Measurements from ENCODE around the gene VPS37B. TPM values are rescaled to one million over a fixed set of nuclear protein-coding genes. Genes with fewer than 3 reads are reported as not detected.

Gene VPS37B
- total RNA-seq: 45.9 and 46.4 TPM in 2 replicates
- 39.5 and 43.5 TPM in 2 replicates for polyA plus RNA-seq
- polyA plus RNA-seq (2011; cell fraction: cytosol; rRNA removed): 24.8 and 32.2 TPM in 2 replicates
- polyA plus RNA-seq (2011; cell fraction: nucleus; rRNA removed): 39.9 and 42.2 TPM in 2 replicates
- polyA plus RNA-seq (2012): 25.4 and 32.1 TPM in 2 replicates
- 20.7 and 20.9 TPM in 2 replicates for polyA minus RNA-seq
- polyA minus RNA-seq (2011; cell fraction: cytosol; rRNA and poly(A)+ RNA removed): 11.0 TPM
- polyA minus RNA-seq (2011; cell fraction: nucleus; rRNA and poly(A)+ RNA removed): 20.9 and 25.1 TPM in 2 replicates
- percentile 86 among the genes with signal in this experiment for Bru-seq, nascent RNA
- BruChase-seq, experiment 1, labeled RNA remaining after a 6-hour chase: percentile 87 among the genes with signal in this experiment
- percentile 94 among the genes with signal in this experiment for BruChase-seq, experiment 2, labeled RNA remaining after a 2-hour chase
- long read RNA-seq, transcript VPS37B-201 (4 exons, 3,028 nt): major isoform, 77 of 145 reads
- long read RNA-seq, partial matches to known transcripts: 3 of 145 reads
- long read RNA-seq, other reads (novel, unspliced or antisense): 63 of 145 reads

- intact Hi-C loops (cut with micrococcal nuclease): loop anchor here (5.0 kb wide), 1 partner anchor 46 kb away; no protein-coding TSS in a partner anchor
- peak within 1 kb of the TSS; percentile 73 to 90 (median 85) for H3K4me3 ChIP-seq (replicated peaks in 1 of 3; ENCODE audit: insufficient read depth in 1 of 3, low read depth in 1 of 3, low read length in 3 of 3)
- TF ChIP-seq EZH2 (IDR thresholded peaks at IDR 0.05; ENCODE audit: borderline replicate concordance, low read depth, low read length, severe bottlenecking) (no peak), POLR2A (IDR thresholded peaks at IDR 0.05; ENCODE audit: low read depth, low read length) (peak; percentile 87), POLR2AphosphoS5 (IDR thresholded peaks at IDR 0.05; ENCODE audit: insufficient read depth, low read depth, low read length) (peak; percentile 94), JUN (IDR thresholded peaks at IDR 0.05; ENCODE audit: borderline replicate concordance, insufficient read depth, insufficient read length, low read depth) (peak; percentile 82), FOS (IDR thresholded peaks at IDR 0.05; ENCODE audit: borderline replicate concordance, insufficient read depth, low read length) (peak; percentile 45), MAX (IDR thresholded peaks at IDR 0.05; ENCODE audit: insufficient read depth, insufficient read length) (peak; percentile 82), GATA2 (IDR thresholded peaks at IDR 0.05; ENCODE audit: insufficient read depth, insufficient read length, low read depth, low read length) (no peak), CTCF (IDR thresholded peaks at IDR 0.05; ENCODE audit: extremely low read depth in 1 of 2, insufficient read depth in 1 of 2, low read depth in 1 of 2, low read length in 2 of 2) (no peak), MYC (IDR thresholded peaks at IDR 0.05; ENCODE audit: low read depth, low read length) (no peak)
- peaks cover 32% of the 10 kb centered on the region for H3K4me1 ChIP-seq (ENCODE audit: control insufficient read depth, extremely low read depth, insufficient read depth, low read length)
- H3K36me3 ChIP-seq (ENCODE audit: control insufficient read depth in 2 of 2, extremely low read depth in 1 of 2, insufficient read depth in 2 of 2, low read length in 2 of 2): no peaks in the 10 kb centered on the region
- no peaks in the 10 kb centered on the region for H3K9me1 ChIP-seq (replicated peaks; ENCODE audit: control insufficient read depth, extremely low read depth, insufficient read depth, low read length)
- peak within 1 kb of the TSS; percentile 97 for H3K9ac ChIP-seq (replicated peaks; ENCODE audit: extremely low read depth, insufficient read depth, low read length)
- peaks cover 46% of the 10 kb centered on the region for H3K79me2 ChIP-seq (ENCODE audit: control insufficient read depth, insufficient read depth, low read length)
- POLR2A ChIA-PET: no interaction called here
- no peaks in the 10 kb centered on the region for H3K27me3 ChIP-seq (ENCODE audit: control insufficient read depth in 2 of 2, insufficient read depth in 2 of 2, low read length in 2 of 2)
- peak within 1 kb of the TSS; percentile 43 for H2AFZ ChIP-seq (ENCODE audit: low read depth, low read length)
- H3K4me2 ChIP-seq (ENCODE audit: insufficient read depth, low read length): peak within 1 kb of the TSS; percentile 91
- FAIRE-seq (peak; percentile 82), DNase-seq (ENCODE audit: low read depth, low spot score) (peak; percentile 82)
- CTCF ChIA-PET: interaction anchor here (0.9 to 1.6 kb wide), 3 partner anchors 11 to 57 kb away, joined by 3 to 4 read pairs (median 4); no protein-coding TSS in a partner anchor
- no peaks in the 10 kb centered on the region for H4K20me1 ChIP-seq (replicated peaks; ENCODE audit: control insufficient read depth, extremely low read depth, insufficient read depth, low read length)
- TSS peak; percentile 47 for BruUV-seq (replicated peaks)
- no peaks in the 10 kb centered on the region for H3K9me3 ChIP-seq (replicated peaks; ENCODE audit: control insufficient read depth, insufficient read depth, low read length)
- dilution Hi-C loops (cut with MboI; ENCODE audit: extremely low pct_ligation_motif_present, low sequenced_read_pairs): no loop called here
- H3K27ac ChIP-seq (ENCODE audit: insufficient read depth, low read depth, low read length): peak within 1 kb of the TSS; percentile 75
Observed at GRCh38 chr12:122895704-122896636, at the start of gene VPS37B. VPS37B (minus strand) TSS chr12:122896124; CDS start chr12:122896062, 62 bp downstream.
